Activated CD4-positive, alpha-beta T cell treated with anti-CD3 and anti-CD28 coated beads, Interleukin-2, amount 50 U/mL, for 24 hours (primary cell): ENCODE measurements around the gene PPDPF.
"Not testable (repeated sequence)": the region's sequence is repeated elsewhere in the genome, so short reads cannot be mapped to it uniquely, and the experiment has no call there.

Source experiments
- DNase-seq, 2 donors: peaks; one replicate each; pipeline ENCODE4 v3.0.0-alpha.2; 2020; ENCODE audit warnings: low read depth in 1 of 2, low spot score in 1 of 2

Gene PPDPF, protein sequence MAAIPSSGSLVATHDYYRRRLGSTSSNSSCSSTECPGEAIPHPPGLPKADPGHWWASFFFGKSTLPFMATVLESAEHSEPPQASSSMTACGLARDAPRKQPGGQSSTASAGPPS

DNA sequence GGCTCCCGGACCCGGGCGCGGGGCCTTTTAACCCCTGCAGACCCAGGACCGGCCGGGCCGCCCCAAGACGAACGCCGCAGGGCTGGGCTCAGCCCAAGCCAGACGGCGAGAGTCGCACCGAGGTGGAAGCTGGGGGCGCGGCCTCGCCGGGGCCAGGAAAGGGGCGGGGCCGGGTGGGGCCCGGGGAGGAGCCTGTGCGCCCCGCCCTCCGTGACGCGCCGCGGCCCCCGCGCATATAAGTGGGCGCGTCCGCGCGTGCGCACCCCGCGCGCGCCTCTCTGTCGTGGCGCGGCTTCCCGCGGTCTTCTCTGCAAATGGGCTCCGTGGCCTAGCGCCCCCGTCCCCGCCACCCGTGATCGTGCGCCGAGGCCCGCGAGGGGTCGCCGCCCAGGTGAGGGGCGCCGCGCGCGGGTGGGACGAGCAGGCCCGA, at the start of gene PPDPF:
Gene PPDPF, plus strand, starts transcription at position 262 of the 430 bp plus-strand sequence. CDS start 544 bp downstream, outside the sequence.
- peak; percentile 72 to 80 for DNase-seq

DNA sequence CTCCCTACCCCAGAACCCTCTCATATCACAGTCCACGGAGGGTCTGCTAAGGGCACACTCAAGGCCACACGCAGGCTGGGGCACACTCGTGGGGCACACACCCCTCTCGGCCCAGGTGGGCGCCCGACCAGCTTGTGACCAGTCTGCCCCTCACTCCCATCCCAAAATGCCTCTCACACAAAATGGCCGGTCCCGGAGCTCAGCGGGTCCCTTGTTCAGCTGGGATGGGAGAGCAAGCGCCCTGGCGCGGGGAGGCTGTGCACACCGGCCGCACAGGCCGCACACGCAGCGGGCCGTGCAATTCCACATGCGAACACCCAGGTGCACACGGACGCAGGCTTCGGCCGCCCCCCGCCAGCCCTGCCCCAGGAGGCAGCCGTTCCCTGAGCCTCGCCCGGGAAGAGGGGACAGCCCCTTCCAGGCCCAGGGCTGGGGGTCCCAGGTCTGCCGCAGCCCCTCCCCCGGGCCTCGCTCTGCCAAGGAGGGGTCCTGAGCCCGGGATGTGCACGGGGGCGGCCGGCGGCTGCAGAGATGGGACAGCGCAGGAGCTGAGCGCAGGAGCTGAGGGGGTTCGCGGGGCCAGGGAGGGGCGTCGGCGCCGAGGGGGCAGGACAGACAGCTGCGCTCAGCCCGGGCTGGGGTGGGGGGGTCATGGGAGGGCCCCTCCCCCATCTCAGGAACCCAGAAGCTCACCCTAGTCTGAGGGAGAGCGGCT, 49.4 kb upstream of the PPDPF start:
- DNase-seq, result no peak

DNA sequence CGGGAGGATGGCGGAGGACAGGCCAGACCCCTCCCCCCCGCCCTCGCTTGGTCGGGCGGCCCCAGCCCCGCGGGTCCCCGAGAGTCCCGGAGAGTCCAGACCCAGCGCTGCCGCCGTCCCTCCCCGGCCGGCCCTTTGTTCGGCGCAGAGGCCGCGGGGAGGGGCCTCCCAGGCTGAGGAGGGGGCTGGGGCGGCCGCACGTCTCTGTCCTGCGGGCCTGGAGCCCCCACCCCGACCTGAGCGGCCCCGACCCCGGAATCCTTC, 48.9 kb upstream of the PPDPF start:
- no peak for DNase-seq

DNA sequence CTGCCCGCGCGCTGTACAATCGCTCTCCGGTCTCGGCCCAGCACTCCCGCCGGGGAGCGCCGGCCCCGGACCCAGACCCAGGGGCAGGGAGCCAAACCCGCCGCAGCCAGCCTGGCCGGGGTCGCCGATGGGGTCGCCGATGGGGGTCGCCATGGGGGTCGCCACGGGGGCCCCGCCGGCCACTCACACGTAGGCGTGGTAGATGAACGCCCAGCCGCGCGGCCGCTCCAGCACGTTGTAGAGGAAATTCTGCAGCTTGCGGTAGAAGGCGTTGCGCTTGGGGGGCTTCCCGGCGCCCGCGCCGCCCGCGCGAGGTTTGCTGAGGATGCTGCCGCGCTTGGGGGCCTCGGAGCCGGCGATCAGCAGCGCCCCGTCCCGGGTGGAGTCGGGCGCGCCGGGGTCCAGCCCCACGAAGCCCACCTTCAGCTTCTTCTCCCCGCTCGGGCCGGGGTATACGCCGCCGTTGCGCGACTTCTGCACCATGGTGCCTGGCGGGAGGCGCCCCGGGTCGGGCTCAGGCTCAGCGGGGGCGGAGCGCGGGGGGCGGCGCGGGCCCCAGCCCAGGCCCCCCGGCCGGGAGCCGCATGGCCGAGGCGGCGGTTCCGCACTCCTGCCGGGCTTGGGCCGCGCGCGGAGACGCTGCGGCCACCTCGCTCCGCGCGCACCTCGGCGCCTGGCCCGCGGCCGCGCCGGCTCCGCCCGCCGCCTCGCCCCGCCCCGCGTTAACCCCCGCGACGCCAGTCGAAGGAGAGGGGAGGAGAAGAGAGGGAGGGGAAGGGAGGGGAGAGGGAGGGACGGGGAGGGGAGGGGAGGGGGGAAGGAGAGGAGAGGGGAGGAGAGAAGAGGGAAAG, 48.4 kb upstream of the PPDPF start, which contains the start of gene KCNQ2:
Gene KCNQ2, minus strand, starts transcription at position 675 of the 851 bp plus-strand sequence. Its CDS starts 192 bp downstream, at position 483.
- no peak for DNase-seq

DNA sequence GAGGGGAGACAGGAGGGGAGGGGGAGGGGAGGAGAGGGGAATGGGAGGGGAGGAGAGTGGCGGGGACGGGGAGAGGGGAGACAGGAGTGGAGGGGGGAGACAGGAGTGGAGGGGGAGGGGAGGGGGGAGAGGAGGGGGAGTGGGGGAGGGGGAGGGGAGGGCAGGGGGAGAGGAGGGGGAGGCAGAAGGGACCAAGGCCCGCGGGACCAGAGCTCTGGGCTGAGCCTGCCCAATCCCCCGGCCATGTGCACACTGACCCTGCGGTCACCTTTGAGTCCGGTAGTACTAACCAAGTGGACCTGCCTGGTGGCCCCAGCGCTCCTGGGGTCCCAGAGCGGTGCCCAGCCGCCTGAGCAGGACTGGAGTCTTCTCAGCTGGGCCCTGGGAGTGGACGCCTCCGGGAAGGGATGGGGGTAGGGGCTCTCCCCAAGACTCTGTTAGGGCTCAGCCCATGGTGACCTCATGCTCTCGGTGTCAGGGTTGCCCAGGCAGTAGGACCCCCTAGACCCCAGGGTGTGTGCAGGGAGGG, 47.6 kb upstream of the PPDPF start:
- DNase-seq, result no peak

DNA sequence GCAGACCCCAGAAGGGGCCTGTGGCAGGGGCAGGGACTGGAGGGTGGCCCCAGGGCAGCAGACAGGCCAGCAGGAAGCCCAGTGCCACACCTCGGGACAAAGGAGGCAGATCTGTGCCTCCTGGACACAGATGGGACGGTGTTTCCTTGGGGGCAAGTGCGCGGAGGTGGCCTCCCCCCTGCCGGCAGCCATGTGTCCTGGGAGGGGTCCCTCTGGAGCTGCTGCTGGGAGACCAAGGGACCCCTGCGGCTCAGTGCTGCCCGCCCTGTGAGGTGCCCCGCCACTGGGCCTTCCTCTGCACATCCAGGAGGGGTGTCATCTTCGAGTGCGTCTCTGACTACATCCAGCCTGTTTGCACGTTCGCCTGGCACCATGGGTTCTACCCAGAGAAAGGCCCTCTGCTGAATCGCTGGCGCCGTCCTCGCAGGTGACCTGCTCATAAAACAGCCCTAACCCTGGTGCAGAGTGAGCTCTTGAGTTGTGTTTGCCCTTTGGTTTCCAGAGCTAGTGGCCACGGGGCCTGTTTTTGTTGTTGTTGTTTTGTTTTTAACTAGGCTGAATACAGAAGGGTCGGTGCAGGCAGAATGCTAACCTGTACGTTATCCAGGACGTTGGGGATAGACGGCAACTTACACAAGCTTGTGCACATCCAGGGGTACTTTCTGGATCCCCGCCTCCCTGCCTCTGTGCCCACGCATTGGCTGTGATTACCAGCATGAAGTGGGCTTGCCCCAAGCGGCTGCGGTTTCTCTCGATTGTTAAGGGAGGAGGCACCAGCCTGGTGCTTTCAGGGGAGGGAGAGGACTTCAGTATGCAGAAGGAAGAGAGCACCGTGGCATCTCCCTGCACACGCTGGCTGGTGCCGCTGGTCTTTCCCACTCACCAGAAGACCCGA, 46.8 kb upstream of the PPDPF start:
- no peak for DNase-seq

DNA sequence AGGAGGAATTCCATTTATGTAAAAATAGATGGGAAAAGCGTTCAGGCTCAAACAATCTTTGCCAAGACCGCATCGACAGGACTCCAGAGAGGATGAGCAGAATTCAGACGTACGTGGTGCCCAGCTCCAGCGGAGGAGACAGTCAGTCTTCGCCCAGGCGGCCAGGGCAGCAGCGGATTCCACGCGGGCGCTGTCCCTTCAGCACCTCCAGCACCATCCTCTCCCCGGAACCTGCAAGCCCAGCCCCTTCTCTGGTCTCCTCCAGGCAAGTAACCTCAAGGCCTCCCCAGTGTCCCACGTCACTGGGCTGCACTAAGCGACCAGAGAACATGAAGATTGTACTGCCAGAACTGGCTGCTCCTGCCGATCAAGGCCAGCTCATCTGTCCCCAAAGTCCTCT, 45.4 kb upstream of the PPDPF start:
- DNase-seq, result no peak

DNA sequence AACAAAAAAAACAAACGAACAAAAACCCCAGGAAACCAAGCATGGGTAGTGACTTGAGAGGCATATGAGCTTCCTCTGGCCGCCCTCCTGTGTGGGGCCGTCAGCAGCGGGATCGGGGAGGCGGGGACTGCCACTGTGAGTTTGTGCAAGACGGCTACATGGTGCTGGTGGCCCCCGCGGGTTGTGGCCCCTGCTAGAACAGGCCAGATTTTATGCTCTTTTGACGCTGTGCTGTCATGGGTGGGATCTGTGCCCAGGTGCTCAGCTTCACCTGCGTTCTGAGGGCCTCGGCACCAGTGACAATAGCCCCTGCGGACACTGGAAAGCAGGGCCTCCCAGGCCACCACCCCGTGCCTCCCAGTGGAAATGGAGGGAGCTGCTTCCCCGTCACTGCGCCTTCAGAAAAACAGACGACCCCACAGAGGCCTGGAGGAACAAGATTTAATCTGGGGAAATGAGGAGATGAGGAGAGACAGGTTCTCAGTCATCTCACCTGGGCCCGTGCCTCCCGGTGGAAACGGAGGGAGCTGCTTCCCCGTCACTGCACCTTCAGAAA, 43.4 kb upstream of the PPDPF start:
- no peak for DNase-seq

DNA sequence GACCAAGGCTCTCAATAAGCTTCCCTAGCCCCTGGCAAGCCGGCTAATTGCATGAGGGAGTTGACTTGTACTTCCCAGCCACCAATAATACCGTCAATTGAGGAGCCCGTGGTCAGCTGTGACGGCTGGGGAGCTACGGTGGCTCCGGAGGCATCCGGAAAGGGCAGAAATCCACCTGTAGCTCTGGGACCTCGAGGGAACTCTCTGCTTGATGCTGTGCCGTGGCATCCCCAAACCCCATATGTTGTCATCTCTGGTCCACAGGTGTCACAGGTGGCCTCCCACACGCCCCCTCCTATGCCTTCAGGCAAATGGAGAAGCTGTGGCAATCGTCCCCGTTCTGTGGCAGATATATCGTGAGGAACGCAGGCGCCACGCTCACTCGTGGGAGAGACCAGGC, 42.6 kb upstream of the PPDPF start:
- no peak for DNase-seq

DNA sequence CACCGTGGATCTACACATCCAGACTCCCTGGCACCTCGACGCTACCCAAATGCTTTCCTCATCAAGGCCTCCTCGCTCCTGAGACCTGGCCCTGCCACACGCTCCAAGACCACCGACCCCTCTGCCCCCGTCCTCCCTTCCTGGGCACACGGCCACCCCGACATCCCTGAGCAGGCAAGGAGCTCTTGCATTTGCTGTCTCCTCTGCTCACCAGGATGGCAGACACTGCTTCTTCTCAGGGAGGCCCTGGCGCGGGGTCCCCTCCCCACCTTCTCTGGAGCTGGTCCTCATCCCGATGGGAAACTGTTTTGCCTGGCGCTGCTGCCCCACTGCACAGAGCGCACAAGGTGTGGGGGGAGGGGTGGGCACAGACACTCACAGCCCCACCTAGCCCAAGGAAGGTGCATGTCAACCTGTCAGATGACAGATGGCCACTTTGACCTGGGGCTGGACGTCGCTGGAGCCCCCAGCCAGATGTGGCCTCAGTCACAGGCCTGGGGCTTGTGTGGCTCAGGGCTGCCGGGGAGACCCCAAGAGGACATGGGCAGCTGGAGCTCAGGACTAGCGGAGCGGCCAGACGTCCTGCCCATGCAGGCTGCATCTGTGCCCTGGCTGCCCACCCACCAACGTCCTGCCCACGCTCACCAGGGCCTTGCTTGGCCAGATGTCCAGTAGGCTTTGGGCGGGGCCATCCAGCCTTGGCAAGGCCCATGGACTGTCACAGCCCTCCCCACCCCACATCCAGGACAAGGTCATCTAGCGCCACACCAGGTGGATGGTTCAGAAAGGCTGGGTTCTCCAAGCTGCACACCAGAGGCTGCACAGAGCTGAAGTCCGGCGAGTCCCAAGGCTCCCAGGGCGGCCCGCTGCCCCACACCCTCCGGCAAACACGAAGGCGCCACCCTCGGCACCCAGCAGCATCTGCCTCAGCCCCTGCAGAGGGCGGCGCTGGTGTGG, 41.9 kb upstream of the PPDPF start:
- DNase-seq, result no peak

DNA sequence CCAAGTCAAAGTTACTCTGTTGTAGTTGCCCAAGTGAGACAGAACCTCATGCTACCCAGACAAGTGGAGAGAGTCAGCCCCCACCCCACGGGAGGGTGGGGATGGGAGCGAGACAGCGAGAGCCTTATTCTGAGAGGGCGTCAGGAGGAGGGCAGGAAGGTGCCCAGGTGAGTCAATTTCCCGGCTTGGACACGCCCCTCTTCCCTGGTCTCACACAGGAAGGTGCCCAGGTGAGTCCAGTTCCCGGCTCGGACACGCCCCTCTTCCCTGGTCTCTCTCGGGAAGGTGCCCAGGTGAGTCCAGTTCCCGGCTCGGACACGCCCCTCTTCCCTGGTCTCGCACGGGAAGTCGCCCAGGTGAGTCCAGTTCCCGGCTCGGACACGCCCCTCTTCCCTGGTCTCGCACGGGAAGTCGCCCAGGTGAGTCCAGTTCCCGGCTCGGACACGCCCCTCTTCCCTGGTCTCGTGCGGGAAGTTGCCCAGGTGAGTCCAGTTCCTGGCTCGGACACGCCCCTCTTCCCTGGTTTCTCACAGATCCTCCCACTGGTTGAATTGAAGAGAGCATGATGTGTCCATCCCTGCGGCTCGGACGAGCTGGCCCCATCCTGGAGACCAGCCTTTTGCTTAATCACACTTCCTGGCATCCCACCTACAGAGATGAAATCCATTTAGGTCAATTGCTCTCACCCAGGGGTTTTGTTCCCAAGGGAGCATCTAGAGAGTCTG, 40.7 kb upstream of the PPDPF start:
- DNase-seq, result not testable (repeated sequence)

DNA sequence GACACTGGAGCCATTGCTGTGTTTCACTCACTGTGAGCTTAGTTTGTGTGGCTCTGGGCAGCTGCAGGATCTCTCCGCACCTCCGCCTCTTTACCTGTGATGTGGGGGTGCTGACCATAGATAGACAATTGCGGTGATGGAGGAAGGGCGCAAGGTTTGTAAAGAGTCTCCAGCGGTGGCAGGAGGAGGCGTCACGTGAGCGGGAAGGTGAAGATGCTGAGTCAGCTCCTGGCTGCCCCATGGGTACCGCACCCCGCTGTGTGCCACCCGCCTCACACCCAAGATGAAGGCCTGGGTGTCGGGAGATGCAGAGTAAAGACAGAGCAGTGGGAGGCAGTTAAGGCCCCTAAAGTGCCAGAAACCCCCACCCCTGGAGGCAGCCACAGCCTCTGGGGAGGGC, 39.1 kb upstream of the PPDPF start:
- no peak for DNase-seq

DNA sequence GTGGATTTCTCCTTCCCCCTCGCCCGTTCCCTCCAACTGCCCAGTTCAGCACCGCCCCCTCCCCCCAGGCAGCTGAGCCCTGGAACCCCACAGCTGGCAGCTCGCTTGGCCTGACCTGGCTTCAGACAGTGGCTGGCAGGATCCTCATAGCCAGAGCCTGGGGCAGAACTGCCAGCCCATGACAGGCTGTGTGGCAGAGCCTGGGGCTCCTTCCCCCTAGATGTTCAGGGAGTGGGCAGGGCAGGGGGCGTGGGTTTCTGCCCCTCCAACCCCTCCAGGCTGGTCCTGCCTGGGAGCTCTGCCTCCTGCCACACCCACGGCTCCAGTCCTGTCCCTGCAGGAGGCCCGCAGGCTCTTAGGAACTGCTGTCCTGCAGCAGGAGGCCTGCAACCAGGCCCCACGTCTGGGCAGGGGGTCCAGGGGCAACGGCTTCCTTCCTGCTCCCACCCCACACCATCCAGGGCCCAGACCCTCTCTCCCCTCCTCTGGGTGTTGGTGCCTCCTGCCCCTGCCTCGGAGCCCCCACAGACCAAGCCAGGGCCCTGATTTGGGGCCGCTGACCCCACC, 38.5 kb upstream of the PPDPF start:
- DNase-seq, result no peak

DNA sequence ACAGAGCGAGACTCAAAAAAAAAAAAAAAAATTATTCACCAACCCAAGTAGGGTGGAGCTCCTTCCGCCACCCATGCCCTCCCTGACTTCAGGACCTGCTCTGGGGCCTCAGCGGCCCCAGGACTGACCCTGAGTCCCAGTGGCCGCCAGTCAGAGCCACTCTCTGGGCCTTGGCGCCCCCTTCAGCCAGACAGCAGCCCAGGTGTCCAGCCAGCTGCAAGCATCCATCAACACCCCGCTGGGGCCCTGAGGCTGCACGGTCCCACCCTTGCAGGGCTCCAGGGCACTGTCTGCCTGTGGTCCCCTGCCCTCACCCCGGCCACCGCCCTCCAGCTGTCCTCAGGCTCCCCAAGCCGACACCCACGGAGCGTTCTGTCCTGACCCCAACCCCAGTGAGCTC, 36.7 kb upstream of the PPDPF start:
- no peak for DNase-seq

DNA sequence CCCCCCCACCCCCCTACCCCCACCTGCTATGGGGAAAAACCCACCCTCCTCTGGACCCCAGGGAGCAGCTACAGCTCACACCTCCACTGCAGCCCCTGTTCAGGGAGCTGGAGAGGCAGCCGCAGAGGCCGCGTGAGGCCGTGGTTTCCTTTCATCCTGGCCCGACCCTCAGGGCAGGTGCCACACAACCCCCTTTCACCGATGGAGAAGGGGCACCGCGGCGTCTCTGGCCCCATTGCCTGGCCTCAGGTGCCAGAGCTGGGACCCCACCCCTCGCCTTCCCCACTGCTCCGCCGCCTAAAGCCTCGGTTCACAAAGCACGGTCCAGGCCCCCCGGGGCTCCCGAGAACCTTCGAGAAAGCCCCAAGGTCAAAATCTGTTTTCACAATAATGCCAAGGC, 36.3 kb upstream of the PPDPF start:
- DNase-seq, result no peak

DNA sequence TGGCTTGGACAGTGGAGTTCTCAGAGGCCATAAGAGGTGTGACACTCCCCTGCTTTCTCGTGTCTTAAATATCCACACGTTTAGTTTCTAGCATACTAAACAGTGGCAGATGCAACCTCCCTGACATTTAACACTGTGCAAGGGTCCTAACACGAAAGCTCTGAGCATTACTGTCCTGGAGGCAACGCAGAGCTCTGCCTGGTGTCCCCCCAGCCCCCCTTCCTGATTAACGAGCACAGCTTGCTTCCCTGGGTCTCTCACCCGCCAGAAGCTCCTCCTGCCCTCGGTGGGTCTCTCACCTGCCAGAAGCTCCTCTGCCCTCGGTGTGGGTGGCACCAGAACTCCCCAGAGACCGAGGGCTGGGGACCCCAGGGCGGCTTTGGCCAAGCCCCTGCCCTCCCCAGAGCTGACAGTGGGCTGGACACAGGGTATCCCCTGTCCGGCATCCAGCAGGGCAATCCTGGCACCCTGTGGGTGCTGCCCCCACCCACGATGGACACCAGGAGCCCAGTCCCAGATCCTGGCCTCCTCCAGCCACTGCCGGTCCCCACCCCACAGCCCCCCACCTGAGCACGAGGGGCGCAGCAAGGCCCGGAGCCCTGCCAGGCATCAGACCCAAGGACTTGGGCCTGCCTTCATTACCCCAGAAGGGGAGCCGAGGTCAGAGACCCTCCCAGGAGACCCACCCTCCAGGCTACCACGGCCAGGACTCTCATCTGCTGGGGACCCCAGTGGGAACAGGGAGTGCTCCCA, 35.7 kb upstream of the PPDPF start:
- DNase-seq, result no peak

DNA sequence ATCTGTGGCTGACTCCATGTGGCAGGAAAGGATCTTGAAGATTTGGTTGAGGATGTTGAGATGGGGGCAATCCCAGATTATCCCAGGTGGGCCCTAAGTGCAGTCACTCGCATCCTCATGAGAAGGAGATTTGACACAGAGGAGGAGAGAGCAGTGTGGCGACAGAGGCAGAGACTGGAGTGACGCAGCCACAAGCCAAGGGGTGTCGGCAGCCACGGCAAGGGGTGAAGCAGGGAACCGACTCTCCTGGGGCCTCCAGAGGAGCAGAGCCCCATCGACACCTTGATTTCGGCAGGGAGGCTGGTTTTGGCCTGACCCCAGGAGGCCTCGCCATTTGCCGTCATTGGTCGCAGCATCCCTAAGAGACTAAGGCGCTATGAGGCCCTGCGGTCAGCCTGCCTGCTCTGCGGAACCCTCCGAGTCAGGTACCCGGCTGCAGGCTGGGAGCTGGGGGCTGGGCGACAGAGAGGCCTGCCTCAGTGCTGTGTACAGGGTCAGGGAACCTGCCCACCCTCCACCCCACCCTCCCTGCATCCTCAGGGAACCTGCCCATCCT, 34.2 kb upstream of the PPDPF start:
- no peak for DNase-seq
